ENCODE measurements around the gene GFOD1. TPM values are rescaled to one million over a fixed set of nuclear protein-coding genes. Genes with fewer than 3 reads are reported as not detected.
"Not testable (repeated sequence)": the region's sequence is repeated elsewhere in the genome, so short reads cannot be mapped to it uniquely, and the experiment has no call there.

GFOD1 gene
- total and polyA plus RNA-seq, 11 donors = 16.2 to 65.8 (median 41.5) TPM

DNA sequence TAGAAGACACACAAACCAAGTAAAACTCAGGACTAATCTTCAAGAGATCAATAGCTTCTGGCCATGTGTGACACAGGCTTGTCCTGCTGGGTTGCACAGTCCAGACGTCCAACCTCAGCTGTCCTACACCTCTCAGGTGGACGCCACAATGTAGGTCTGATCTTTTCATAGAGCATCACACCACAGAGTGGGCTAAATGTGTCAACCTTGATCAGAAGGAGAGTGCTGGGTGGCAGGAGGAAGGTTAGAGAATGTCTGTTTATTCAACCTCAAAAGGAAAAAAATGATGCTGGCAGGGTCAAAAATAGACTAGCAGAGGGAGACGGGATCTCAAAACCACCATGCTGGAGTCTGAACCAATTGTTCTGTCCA lies 41.7 kb downstream of the GFOD1 start:
- WGBS, 4 donors = 38 to 77% (median 59%) methylated on average over 3 of the region's 3 CpGs
- Histone ChIP-seq H3K27me3 (no peaks in the 10 kb centered on the region), H3K27ac (peak overlapping the region; percentile 17 to 80 (median 52)), H3K4me1 (peaks cover 11 to 88% (median 57%) of the 10 kb centered on the region in 12 donors), H3K4me3 (no peak overlapping the region), H3K36me3 (peaks cover 0 to 3% (median 0%) of the 10 kb centered on the region in 9 donors), H3K9me3 (no peaks in the 10 kb centered on the region)
- DNase-seq (no peak), ATAC-seq (peak in 1 of 4 donors; percentile 28)
- TF ChIP-seq, protein P1, sequence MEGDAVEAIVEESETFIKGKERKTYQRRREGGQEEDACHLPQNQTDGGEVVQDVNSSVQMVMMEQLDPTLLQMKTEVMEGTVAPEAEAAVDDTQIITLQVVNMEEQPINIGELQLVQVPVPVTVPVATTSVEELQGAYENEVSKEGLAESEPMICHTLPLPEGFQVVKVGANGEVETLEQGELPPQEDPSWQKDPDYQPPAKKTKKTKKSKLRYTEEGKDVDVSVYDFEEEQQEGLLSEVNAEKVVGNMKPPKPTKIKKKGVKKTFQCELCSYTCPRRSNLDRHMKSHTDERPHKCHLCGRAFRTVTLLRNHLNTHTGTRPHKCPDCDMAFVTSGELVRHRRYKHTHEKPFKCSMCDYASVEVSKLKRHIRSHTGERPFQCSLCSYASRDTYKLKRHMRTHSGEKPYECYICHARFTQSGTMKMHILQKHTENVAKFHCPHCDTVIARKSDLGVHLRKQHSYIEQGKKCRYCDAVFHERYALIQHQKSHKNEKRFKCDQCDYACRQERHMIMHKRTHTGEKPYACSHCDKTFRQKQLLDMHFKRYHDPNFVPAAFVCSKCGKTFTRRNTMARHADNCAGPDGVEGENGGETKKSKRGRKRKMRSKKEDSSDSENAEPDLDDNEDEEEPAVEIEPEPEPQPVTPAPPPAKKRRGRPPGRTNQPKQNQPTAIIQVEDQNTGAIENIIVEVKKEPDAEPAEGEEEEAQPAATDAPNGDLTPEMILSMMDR (IDR thresholded peaks at IDR 0.05) = no peak
- no peak for TF ChIP-seq POLR2A (IDR thresholded peaks at IDR 0.05)
- intact Hi-C loops (cut with DNase I) = no loop called here

DNA sequence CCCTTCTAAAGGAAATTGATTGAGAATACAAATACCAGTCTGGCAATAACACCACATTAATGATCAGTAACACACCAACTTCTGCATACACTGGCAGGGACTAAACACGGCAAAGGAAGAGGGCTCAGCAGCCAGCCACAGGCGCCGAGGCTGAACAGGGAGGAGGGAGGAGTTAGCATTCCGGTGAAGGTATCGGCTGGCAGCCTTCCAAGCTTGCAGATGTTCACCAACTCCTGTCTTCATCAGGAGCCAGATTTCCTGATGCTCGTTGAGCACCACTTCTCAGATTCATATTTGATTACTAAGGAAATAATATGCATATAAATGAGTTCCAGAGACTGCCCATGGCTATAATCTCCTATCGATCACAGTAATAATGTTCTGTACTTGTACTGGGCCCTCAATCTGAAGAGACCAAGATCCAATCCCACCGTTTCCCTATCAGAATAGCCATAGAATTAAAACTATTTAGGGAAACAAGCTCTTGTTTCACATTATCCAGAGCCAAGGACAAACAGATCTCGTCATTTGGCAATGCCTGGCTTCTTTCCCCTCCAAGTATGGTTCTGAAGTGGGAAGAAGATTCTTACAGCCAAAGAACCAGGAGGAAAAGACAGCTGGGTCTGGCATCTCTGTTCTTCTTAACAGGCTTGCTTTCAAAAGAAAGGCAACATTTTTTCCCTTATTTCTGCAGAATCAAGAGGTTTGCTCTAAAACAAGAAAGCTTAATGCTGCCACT lies 42.2 kb downstream of the GFOD1 start:
- H3K27ac ChIP-seq = peak overlapping the region; percentile 17 to 80 (median 52)
- ATAC-seq (peak; percentile 45 to 63 (median 53)), DNase-seq (peak; percentile 53 to 84 (median 74))
- H3K36me3 ChIP-seq = no peaks in the 10 kb centered on the region
- H3K9me3 ChIP-seq = no peaks in the 10 kb centered on the region
- no peak for TF ChIP-seq POLR2A (IDR thresholded peaks at IDR 0.05)
- TF ChIP-seq, protein P1 (IDR thresholded peaks at IDR 0.05) = no peak
- intact Hi-C loops (cut with DNase I) = no loop called here
- H3K27me3 ChIP-seq = no peaks in the 10 kb centered on the region
- peaks cover 13 to 88% (median 60%) of the 10 kb centered on the region in 12 donors for H3K4me1 ChIP-seq
- no peak overlapping the region for H3K4me3 ChIP-seq
- 5 to 13% (median 6%) methylated on average over 9 of the region's 9 CpGs for WGBS, 4 donors

DNA sequence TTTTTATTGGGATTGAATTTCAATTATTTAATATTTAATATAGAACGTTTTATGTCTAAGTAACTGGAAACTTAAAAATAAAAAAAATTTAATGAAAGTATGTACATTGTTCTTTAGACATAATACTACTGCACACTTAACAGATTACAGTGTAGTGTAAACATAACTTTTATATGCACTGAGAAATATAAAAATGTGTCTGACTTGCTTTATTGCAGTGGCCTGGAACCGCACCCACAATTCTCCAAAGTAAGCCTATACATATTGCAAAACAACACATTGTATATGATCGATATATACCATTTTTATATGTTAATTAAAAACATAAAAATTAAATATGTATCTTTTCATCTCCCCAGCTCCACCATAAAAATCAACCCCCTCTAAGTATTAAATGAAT lies 42.8 kb downstream of the GFOD1 start:
- TF ChIP-seq POLR2A (IDR thresholded peaks at IDR 0.05) = no peak
- TF ChIP-seq, protein P1 (IDR thresholded peaks at IDR 0.05) = no peak
- H3K27ac ChIP-seq = peak overlapping the region in 11 of 12 donors; percentile 17 to 80 (median 53)
- H3K4me1 ChIP-seq = peaks cover 13 to 84% (median 61%) of the 10 kb centered on the region in 12 donors
- DNase-seq = no peak
- 78 to 85% (median 82%) methylated on average over 3 of the region's 3 CpGs for WGBS, 4 donors
- no peaks in the 10 kb centered on the region for H3K27me3 ChIP-seq
- intact Hi-C loops (cut with DNase I) = no loop called here
- no peak overlapping the region for H3K4me3 ChIP-seq
- no peaks in the 10 kb centered on the region for H3K36me3 ChIP-seq
- H3K9me3 ChIP-seq = no peaks in the 10 kb centered on the region
- ATAC-seq = no peak

DNA sequence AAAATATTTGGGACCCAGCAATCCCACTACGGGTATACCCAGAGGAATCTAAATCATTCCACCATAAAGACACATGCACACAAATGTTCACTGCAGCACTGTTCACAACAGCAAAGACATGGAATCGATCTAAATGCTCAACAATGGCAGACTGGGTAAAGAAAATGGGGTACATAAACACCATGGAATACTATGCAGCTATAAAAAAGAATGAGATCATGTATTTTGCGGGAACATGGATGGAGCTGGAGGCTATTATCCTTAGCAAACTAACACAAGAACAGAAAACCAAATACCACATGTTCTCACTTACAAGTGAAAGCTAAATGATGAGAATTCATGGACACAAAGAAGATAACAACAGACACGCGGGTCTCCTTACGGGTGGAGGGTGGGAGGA lies 43.4 kb downstream of the GFOD1 start:
- intact Hi-C loops (cut with DNase I); DNase-seq; H3K9me3 ChIP-seq; ATAC-seq; H3K4me3 ChIP-seq; H3K36me3 ChIP-seq; H3K27me3 ChIP-seq: not testable (repeated sequence)
- H3K4me1 ChIP-seq = peaks cover 13 to 79% (median 58%) of the 10 kb centered on the region in 12 donors
- WGBS, 4 donors = 87 to 89% (median 88%) methylated on average over 6 of the region's 6 CpGs
- peak overlapping the region in 1 of 12 donors; percentile 16 for H3K27ac ChIP-seq

Data from heart left ventricle (tissue), 16 donors.